ENCODE measurements around the gene GPSM1. TPM values are rescaled to one million over a fixed set of nuclear protein-coding genes. Genes with fewer than 3 reads are reported as not detected.
A peak's percentile ranks its signal among the peaks of the same experiment; 100 is the strongest.

The GPSM1 gene
- total RNA-seq, 6 experiments from 2014 or later = 1.3 to 4.8 (median 4.1) TPM

DNA sequence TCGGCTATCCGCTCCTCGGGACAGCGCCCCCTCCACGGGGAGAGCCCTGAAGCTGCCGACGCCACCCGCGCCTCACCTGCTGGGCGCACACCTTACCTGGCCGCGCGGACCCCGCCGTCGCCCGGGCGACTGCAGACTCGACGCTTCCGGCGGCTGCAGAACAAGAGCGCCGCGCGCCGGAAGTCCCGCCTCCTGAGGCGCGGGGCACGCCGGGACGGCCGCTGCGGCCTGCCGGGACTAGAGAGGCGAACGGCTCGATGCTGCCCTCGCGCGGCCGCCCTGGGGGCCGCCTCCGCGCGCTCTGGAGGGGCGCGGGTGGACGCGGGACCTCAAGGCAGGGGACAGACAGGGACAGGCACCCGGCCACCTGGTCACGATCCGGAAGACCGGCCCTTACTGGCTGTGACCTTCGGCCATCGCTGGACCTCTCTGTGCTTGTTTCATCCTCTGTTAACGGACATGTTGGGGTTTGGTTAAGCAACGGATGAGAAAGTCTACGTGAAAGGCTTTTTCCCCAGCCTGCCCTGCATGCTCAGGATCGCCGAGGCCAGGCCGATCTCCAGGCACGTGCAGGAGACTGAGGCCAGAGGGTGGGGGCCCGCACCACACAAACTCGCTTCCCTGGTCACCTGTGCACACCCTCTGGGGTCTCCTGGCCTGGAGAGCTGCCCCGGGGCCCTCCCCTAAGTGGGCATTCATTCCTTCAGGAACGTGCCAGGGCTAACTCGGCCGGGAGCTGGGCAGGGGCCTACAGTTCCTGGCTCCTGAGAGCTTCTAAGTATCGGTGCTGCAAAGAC lies 72.9 kb downstream of the GPSM1 start, which contains the start of gene SNAPC4:
Gene SNAPC4, minus strand, starts transcription at position 133 of the 797 bp plus-strand sequence. CDS start 1,742 bp downstream, outside the sequence.
- H3K36me3 ChIP-seq = peaks cover 0 to 19% (median 8%) of the 10 kb centered on the region in 4 donors
- ATAC-seq = peak; percentile 80 to 89 (median 82)
- intact Hi-C loops (cut with DNase I) = no loop called here

DNA sequence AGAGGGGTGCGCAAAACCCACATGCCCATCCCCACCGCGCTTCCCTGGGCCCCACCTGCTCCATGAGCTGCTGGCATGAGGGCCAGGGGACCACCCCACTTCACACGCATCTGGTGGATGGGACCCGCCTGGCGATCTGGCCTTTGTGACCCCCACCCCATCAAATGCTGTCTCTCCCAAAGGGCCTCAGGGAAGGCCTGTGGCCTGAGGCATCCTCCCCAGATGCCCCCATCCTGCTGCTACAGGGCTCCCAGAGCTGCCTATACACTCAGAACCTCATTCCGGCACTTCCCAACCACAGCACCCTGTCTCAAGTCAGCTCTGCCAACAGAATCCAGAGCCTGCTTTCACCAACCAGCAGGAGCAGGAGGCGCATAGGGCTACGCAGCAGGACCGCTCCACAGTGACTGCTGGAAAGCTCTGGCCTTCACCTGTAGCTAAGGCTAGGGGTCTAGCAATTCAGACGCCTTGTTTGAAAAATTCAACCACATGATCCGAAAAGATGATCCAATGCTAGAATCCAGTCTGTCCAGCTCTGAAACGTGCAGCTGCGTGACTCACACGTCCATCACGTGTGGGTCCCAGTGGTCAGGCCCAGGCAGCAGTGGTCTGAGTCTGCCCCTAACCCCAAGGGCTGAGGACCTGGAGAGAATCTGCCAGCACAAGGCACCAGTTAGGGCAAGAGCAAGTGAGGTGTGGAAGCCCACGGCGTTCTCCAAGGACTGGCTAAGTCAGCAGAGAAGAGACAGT lies 74.0 kb downstream of the GPSM1 start:
- H3K4me3 ChIP-seq = no peak overlapping the region
- intact Hi-C loops (cut with DNase I) = no loop called here
- WGBS (ENCODE audit: insufficient coverage, low coverage, low lambda C conversion rate, missing lambda C conversion rate) = 82% methylated on average over 5 of the region's 18 CpGs
- DNase-seq = no peak
- TF ChIP-seq POLR2A (IDR thresholded peaks at IDR 0.05) (no peak), CTCF (IDR thresholded peaks at IDR 0.05) (no peak)
- no peaks in the 10 kb centered on the region for H3K27me3 ChIP-seq
- peaks cover 0 to 19% (median 5%) of the 10 kb centered on the region in 4 donors for H3K4me1 ChIP-seq
- H3K36me3 ChIP-seq = peaks cover 0 to 27% (median 10%) of the 10 kb centered on the region in 4 donors
- no peak for ATAC-seq
- H3K27ac ChIP-seq = no peak overlapping the region
- H3K9me3 ChIP-seq = no peaks in the 10 kb centered on the region

More for the DNA sequence above, 72.9 kb downstream of the GPSM1 start, which contains the start of gene SNAPC4:
- H3K4me1 ChIP-seq = peaks cover 0 to 28% (median 10%) of the 10 kb centered on the region in 4 donors
- H3K27me3 ChIP-seq = no peaks in the 10 kb centered on the region
- TF ChIP-seq POLR2A (IDR thresholded peaks at IDR 0.05) = peak; percentile 71
- peak; percentile 97 for TF ChIP-seq CTCF (IDR thresholded peaks at IDR 0.05)
- peak; percentile 90 for DNase-seq
- 0% methylated on average over 6 of the region's 71 CpGs for WGBS (ENCODE audit: insufficient coverage, low coverage, low lambda C conversion rate, missing lambda C conversion rate)
- H3K9me3 ChIP-seq = no peaks in the 10 kb centered on the region
- peak within 1 kb of the TSS; percentile 23 to 55 (median 51) for H3K27ac ChIP-seq
- H3K4me3 ChIP-seq = peak within 1 kb of the TSS; percentile 96 to 99 (median 97)

DNA sequence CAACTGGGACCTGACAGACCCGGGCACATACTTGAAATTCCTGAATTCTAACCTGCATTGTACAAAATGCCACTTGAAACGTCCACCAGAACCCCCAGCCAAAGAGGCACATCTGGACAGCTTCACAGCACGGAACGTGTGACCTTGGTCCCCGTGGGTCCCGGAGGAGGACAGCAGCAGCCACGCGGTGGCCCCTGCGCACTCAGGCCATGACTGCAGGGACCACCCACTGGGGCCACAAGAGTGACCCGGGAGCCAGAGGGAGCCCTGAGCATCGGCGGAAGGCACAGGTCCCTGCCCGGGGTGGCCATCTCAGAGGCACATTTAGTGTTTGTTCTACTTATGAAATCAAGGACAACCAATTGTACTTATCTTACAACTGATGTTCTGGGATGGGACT lies 74.7 kb downstream of the GPSM1 start:
- Histone ChIP-seq H3K9me3 (no peaks in the 10 kb centered on the region), H3K27me3 (no peaks in the 10 kb centered on the region), H3K27ac (no peak overlapping the region), H3K36me3 (peaks cover 0 to 33% (median 11%) of the 10 kb centered on the region in 4 donors), H3K4me3 (no peak overlapping the region), H3K4me1 (peaks cover 0 to 13% (median 2%) of the 10 kb centered on the region in 4 donors)
- no peak for DNase-seq
- no peak for TF ChIP-seq CTCF (IDR thresholded peaks at IDR 0.05)
- TF ChIP-seq POLR2A (IDR thresholded peaks at IDR 0.05) = no peak
- intact Hi-C loops (cut with DNase I) = no loop called here
- no peak for ATAC-seq
- WGBS (ENCODE audit: insufficient coverage, low coverage, low lambda C conversion rate, missing lambda C conversion rate) = 100% methylated on average over 1 of the region's 13 CpGs

DNA sequence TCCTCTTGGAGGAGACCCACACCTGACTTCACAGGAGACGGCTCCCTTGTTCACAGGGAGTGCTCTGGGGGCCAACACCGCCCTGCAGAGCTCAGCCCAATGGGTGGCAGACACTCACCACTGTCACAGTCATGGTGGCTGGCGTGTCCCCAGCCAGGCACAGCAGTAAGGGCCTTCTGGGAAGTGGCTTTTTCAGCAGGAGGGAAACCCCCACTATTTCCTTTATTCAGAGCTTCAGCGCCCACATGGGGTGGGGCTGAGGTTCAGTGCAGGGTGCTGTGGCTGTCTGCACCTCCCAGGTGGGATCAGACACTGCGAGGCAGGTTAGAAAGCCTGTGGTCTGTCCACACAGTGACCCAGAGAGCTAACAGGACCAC lies 76.2 kb downstream of the GPSM1 start:
- no peak for DNase-seq

More for the DNA sequence above, 76.2 kb downstream of the GPSM1 start:
- no peak overlapping the region for H3K27ac ChIP-seq
- intact Hi-C loops (cut with DNase I) = no loop called here
- WGBS (ENCODE audit: insufficient coverage, low coverage, low lambda C conversion rate, missing lambda C conversion rate) = no CpG with 5 or more reads among the region's 5 CpGs
- TF ChIP-seq CTCF (IDR thresholded peaks at IDR 0.05) = no peak
- no peak for TF ChIP-seq POLR2A (IDR thresholded peaks at IDR 0.05)
- H3K27me3 ChIP-seq = no peaks in the 10 kb centered on the region
- H3K4me1 ChIP-seq = peaks cover 0 to 13% (median 2%) of the 10 kb centered on the region in 4 donors
- peaks cover 0 to 40% (median 11%) of the 10 kb centered on the region in 4 donors for H3K36me3 ChIP-seq
- no peak overlapping the region for H3K4me3 ChIP-seq
- ATAC-seq = no peak
- no peaks in the 10 kb centered on the region for H3K9me3 ChIP-seq
